GM10248 (cell line): ENCODE measurements around the gene TCF12.
"Not testable (repeated sequence)": the region's sequence is repeated elsewhere in the genome, so short reads cannot be mapped to it uniquely, and the experiment has no call there.

Experiments
- CTCF ChIA-PET: fragments of 300-600 bp; sonication (Branson Sonifier 250); formaldehyde crosslinking; extraction: SDS; loops from one replicate; lab custom pipeline; 2021; ENCODE audit warnings: antibody characterized with exemption; lab: Yijun Ruan, JAX
- POLR2A ChIA-PET: fragments of 350-650 bp; sonication (Branson Sonifier 250); formaldehyde crosslinking; extraction: SDS; loops from one replicate; lab custom pipeline; 2020; ENCODE audit warnings: antibody characterized with exemption; lab: Yijun Ruan, JAX
- DNase-seq: peaks from one replicate; pipeline ENCODE4 v3.0.0; 2012; ENCODE audit errors: extremely low spot score
- TF ChIP-seq, protein P1 (sequence below): IDR thresholded peaks from 2 replicates; pipeline ENCODE4 v1.5.1; 2012; ENCODE audit warnings: mild to moderate bottlenecking, low read depth; ENCODE audit errors: extremely low read depth, missing control alignments, control extremely low read depth

The TCF12 gene

DNA sequence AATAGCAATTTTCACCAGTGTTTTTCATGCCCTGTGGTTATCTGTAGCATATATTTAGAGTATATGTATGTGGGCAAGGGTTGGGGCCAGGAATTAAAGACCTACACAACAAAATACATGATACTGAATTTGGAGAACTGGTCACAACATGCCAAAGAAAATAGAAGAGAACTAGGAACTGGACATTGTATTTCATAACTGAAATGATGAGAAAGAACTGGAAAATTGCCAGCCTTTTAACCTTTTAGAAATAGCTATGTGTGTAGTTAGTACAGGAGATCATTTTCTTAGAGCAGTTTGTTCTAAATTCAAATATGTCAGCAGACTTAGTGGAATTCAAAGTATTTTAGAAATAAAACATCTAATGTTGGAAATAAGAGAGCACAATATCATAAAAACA lies 230.8 kb downstream of the TCF12 start:
- TF ChIP-seq, protein P1, sequence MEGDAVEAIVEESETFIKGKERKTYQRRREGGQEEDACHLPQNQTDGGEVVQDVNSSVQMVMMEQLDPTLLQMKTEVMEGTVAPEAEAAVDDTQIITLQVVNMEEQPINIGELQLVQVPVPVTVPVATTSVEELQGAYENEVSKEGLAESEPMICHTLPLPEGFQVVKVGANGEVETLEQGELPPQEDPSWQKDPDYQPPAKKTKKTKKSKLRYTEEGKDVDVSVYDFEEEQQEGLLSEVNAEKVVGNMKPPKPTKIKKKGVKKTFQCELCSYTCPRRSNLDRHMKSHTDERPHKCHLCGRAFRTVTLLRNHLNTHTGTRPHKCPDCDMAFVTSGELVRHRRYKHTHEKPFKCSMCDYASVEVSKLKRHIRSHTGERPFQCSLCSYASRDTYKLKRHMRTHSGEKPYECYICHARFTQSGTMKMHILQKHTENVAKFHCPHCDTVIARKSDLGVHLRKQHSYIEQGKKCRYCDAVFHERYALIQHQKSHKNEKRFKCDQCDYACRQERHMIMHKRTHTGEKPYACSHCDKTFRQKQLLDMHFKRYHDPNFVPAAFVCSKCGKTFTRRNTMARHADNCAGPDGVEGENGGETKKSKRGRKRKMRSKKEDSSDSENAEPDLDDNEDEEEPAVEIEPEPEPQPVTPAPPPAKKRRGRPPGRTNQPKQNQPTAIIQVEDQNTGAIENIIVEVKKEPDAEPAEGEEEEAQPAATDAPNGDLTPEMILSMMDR, result no peak
- no peak for DNase-seq
- POLR2A ChIA-PET, result no interaction called here
- CTCF ChIA-PET, result interaction anchor here (0.9 to 6.7 kb wide), 7 partner anchors 11 to 658 kb away, joined by 3 to 163 read pairs (median 7); no protein-coding TSS in a partner anchor

DNA sequence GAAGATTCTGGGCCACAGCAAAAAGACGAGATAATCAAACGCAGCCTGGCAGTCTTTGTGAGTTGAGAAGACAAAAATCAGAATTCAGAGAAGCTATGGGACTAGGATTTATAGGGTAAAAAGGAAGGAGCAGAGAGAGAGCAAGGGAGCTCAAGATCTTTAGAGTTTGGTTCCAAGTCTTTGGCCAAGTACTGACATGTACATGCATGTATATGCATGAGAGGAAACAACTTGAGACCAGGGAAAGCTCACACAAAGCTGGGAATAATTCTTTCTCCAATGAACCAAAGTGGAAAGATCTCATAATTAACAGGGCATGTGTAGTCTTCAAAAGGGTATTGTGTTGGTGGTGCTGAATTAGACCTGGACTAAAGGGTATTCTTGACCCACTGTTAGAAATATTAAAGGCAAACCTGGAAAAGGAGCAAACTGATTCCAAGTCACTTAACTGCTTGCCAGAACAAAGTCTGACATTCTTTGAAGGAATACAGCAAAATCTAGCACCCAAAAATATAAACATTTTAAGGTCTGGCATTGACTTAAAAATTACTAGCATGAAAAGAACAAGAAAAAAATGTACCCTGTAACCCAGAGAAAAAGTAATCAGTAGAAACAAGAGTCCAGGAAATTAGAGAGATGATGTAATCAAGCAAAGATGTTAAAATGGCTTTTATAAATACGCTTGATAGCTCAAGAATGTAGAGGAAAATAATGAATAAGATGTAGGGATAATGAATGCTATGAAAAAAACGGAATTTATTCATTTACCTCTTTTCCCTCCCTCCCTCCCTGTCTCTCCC lies 231.8 kb downstream of the TCF12 start:
- ChIA-PET CTCF (interaction anchor here (0.7 to 6.7 kb wide), 6 partner anchors 9 to 659 kb away, joined by 3 to 163 read pairs (median 3); no protein-coding TSS in a partner anchor), POLR2A (no interaction called here)
- no peak for DNase-seq
- TF ChIP-seq, protein P1, result no peak

DNA sequence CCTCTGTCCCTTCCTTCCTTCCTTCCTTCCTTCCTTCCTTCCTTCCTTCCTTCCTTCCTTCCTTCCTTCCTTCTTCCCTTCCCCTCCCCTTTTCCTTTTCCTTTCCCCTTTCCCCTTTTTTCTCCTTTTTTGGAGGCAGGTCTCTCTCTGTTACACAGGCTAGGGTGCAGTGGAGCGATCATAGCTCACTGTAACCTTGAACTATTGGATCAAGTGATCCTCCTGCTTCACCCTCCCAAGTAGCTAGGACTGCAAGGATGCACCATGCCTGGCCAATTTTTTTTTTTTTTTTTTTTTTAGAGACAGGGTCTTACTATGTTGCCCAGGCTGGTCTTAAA lies 232.4 kb downstream of the TCF12 start:
- DNase-seq, POLR2A ChIA-PET: not testable (repeated sequence)
- CTCF ChIA-PET, result interaction anchor here (1.5 to 1.7 kb wide), 2 partner anchors 13 to 156 kb away, joined by 7 to 10 read pairs; no protein-coding TSS in a partner anchor

DNA sequence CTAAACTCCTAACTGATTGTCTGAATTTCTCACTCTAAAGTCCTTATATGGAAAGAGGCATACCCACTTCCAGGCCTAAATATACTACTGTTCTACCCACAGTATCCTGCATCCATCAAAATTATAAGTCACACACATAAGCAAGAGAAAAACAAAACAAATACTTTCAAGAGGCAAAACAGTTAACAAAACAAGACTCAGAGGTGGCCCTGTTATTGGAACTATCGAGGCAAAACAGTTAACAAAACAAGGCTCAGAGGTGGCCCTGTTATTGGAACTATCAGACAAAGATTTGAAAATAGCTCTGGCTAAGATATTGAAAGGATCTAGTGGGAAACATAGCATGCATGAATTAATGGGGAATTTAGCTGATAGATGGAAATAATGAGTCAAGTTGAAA lies 233.7 kb downstream of the TCF12 start:
- POLR2A ChIA-PET, result interaction anchor here (0.6 kb wide), 1 partner anchor 9 kb away, joined by 4 read pairs; no protein-coding TSS in a partner anchor
- CTCF ChIA-PET, result interaction anchor here (1.0 to 1.7 kb wide), 2 partner anchors 19 to 155 kb away, joined by 4 to 10 read pairs; no protein-coding TSS in a partner anchor
- no peak for DNase-seq
- TF ChIP-seq, protein P1, result no peak

DNA sequence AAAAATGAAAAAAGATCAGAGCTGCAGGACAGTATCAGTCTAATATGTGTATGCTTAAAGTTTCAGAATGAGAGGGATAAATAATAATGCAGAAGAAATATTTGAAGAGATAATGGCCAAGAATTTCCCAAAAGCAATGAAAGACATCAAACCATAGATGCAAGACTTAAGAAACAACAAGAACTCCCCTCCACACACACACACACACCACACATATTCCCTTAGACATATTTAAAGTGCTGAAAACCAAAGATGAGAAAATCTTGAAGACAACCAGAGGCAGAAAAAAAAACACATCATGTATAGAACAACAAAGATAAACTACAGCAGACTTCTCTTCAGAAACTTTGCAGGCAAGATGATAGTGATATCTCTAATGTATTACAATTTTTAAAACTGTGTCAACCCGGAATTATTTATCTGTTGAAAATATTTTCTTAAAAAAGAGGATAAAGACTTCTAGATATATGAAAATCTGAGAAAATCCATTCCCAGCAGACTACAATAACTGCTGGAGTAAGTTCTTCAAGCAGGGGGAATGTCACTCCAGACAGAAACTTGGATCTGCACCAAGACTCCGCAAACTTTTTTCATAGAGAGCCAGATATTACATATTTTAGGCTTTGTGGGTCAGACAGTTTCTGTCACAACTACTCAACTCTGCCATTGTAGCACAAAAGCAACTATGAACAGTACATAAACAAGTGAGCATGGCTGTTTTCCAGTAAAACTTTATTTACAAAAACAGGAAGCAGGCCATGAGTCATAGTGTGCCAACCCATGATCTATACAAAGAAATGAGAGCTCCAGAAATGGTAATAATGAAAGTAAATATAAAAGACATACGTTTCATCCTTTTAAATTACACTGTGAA lies 234.5 kb downstream of the TCF12 start:
- TF ChIP-seq, protein P1, result no peak
- ChIA-PET POLR2A (no interaction called here), CTCF (interaction anchor here (1.3 kb wide), 1 partner anchor 154 kb away, joined by 3 read pairs; no protein-coding TSS in a partner anchor)
- no peak for DNase-seq

DNA sequence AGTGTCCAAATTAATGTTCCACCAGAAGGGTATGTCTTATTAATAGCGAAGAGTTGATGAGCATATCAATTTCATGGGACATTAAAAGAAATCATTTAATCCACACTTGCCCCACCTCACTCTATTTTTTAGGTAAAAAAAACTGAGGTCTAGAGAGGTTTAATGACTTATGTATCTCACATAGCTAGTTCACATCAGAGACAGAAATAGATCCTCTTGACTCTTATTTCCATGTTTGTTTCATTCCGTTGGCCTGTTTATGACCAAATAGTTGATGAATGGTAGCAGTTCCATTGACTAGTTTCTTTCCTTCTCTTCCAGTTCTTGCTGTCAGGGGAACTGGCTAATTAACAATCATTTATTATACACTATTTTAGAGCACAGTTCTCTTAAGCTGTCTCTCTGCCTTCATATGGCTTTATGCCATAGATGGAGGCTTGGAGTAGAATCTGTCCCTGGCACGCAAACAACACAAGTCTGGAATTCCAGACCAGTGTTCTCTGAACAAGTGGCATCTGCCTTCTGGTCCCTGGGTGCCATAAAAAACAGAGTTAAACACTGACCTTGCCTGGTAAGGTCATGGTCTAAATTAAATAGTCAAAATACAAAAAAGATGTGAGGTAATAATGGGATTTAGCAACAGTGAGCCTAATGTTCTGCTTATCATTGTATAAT lies 237.9 kb downstream of the TCF12 start:
- DNase-seq, result no peak
- ChIA-PET CTCF (interaction anchor here (1.0 to 1.9 kb wide), 2 partner anchors 10 kb away, joined by 3 to 8 read pairs; no protein-coding TSS in a partner anchor), POLR2A (no interaction called here)
- TF ChIP-seq, protein P1, result no peak
